Neural progenitor cell (in vitro differentiated cells): ENCODE data around the gene CCT2. TPM values are rescaled to one million over a fixed set of nuclear protein-coding genes. Genes with fewer than 3 reads are reported as not detected.
A peak's percentile ranks its signal among the peaks of the same experiment; 100 is the strongest.

Experiments used
- DNase-seq: peaks from one replicate; pipeline ENCODE4 v3.0.0-alpha.2; 2016; ENCODE audit warnings: low spot score
- H2AFZ ChIP-seq: fragments of 200-600 bp; sonication (generic); replicated peaks from 2 replicates; pipeline ENCODE4 v1.6.1; 2016; ENCODE audit warnings: antibody characterized with exemption
- H3F3A ChIP-seq: fragments of 200-600 bp; sonication (generic); 2 replicates; pipeline ENCODE4 v1.6.1; 2016; ENCODE audit warnings: antibody characterized with exemption, low read depth
- H3K27ac ChIP-seq: fragments of 200-600 bp; sonication (generic); 2 replicates; pipeline ENCODE4 v1.5.1; 2016; ENCODE audit warnings: mild to moderate bottlenecking
- H3K27me3 ChIP-seq: fragments of 200-600 bp; sonication (generic); 2 replicates; pipeline ENCODE4 v1.6.1; 2016; ENCODE audit warnings: mild to moderate bottlenecking, moderate library complexity
- H3K36me3 ChIP-seq: fragments of 200-600 bp; sonication (generic); 2 replicates; pipeline ENCODE4 v1.5.1; 2016
- H3K4me1 ChIP-seq: fragments of 200-600 bp; sonication (generic); 2 replicates; pipeline ENCODE4 v1.6.1; 2016; ENCODE audit warnings: mixed run types
- H3K4me2 ChIP-seq: fragments of 200-600 bp; sonication (generic); 2 replicates; pipeline ENCODE4 v1.6.1; 2016
- H3K4me3 ChIP-seq: fragments of 200-600 bp; sonication (generic); 2 replicates; pipeline ENCODE4 v1.5.1; 2016
- H3K79me2 ChIP-seq: fragments of 200-600 bp; sonication (generic); 2 replicates; pipeline ENCODE4 v1.6.1; 2016; ENCODE audit warnings: low read depth
- H3K9ac ChIP-seq: fragments of 200-600 bp; sonication (generic); 2 replicates; pipeline ENCODE4 v1.6.1; 2016
- H3K9me3 ChIP-seq: fragments of 200-600 bp; sonication (generic); 2 replicates; pipeline ENCODE4 v1.5.1; 2016; ENCODE audit warnings: low read depth
- H4K20me1 ChIP-seq: fragments of 200-600 bp; sonication (generic); 2 replicates; pipeline ENCODE4 v1.6.1; 2016; ENCODE audit warnings: low read depth
- H3K27ac Mint-ChIP-seq: 3 replicates; pipeline ENCODE4 v1.8.0; 2021; ENCODE audit warnings: mixed read lengths
- H3K27me3 Mint-ChIP-seq: 2 replicates; pipeline ENCODE4 v1.8.0; 2022; ENCODE audit warnings: low read depth, mild to moderate bottlenecking, inconsistent platforms, moderate library complexity, mixed read lengths; ENCODE audit not compliant: insufficient read depth
- H3K36me3 Mint-ChIP-seq: 3 replicates; pipeline ENCODE4 v1.8.0; 2021; ENCODE audit warnings: mixed read lengths
- H3K4me1 Mint-ChIP-seq: 3 replicates; pipeline ENCODE4 v1.8.0; 2021; ENCODE audit warnings: mixed read lengths
- H3K4me3 Mint-ChIP-seq: 3 replicates; pipeline ENCODE4 v1.8.0; 2021; ENCODE audit warnings: mild to moderate bottlenecking, moderate library complexity, mixed read lengths
- H3K9me3 Mint-ChIP-seq: 3 replicates; pipeline ENCODE4 v1.8.0; 2020; ENCODE audit warnings: mixed read lengths
- CTCF ChIP-seq: fragments of 200-600 bp; sonication (generic); IDR thresholded peaks from 2 replicates; pipeline ENCODE4 v1.5.1; 2017; ENCODE audit warnings: antibody characterized with exemption, mild to moderate bottlenecking
- EZH2 ChIP-seq: fragments of 200-600 bp; sonication (generic); IDR thresholded peaks from 2 replicates; pipeline ENCODE4 v1.6.1; 2017; ENCODE audit warnings: antibody characterized with exemption, mild to moderate bottlenecking, moderate library complexity
- EZH2phosphoT487 ChIP-seq: fragments of 200-600 bp; sonication (generic); IDR thresholded peaks from 2 replicates; pipeline ENCODE4 v1.6.1; 2017; ENCODE audit warnings: antibody characterized with exemption
- total RNA-seq: library from RNA; depleted of rRNA; stranded (reverse); fragments of >200 nt; gene quantifications from 2 replicates; pipeline ENCODE4 v1.2.3, GENCODE V29; 2015; ENCODE audit warnings: low replicate concordance

Gene CCT2
- total RNA-seq, 1 donor from 2014 or later: 516 TPM

- Histone ChIP-seq H3K4me3 (no peak overlapping the region), H4K20me1 (no peaks in the 10 kb centered on the region), H3K36me3 (peaks cover 5% of the 10 kb centered on the region), H3F3A (peaks cover 31% of the 10 kb centered on the region), H2AFZ (no peak overlapping the region), H3K27ac (no peak overlapping the region), H3K4me1 (no peaks in the 10 kb centered on the region), H3K4me2 (no peak overlapping the region), H3K9me3 (no peaks in the 10 kb centered on the region), H3K79me2 (no peaks in the 10 kb centered on the region), H3K27me3 (no peaks in the 10 kb centered on the region), H3K9ac (no peak overlapping the region)
- H3K27ac Mint-ChIP-seq: no peak overlapping the region
- DNase-seq: no peak
- no peak overlapping the region for H3K4me3 Mint-ChIP-seq
- TF ChIP-seq CTCF (no peak), EZH2 (no peak), EZH2phosphoT487 (no peak)
- peaks cover 12% of the 10 kb centered on the region for H3K36me3 Mint-ChIP-seq
- peaks cover 2% of the 10 kb centered on the region for H3K27me3 Mint-ChIP-seq
- H3K4me1 Mint-ChIP-seq: peaks cover 6% of the 10 kb centered on the region
- H3K9me3 Mint-ChIP-seq: no peaks in the 10 kb centered on the region
Measured at GRCh38 chr12:69578283-69578682, 7.0 kb upstream of the CCT2 start.

- Mint-ChIP-seq H3K9me3 (no peaks in the 10 kb centered on the region), H3K27me3 (peaks cover 2% of the 10 kb centered on the region), H3K4me3 (no peak overlapping the region), H3K4me1 (peaks cover 8% of the 10 kb centered on the region), H3K27ac (no peak overlapping the region), H3K36me3 (peaks cover 9% of the 10 kb centered on the region)
- no peaks in the 10 kb centered on the region for H4K20me1 ChIP-seq
- H3K27ac ChIP-seq: no peak overlapping the region
- no peak overlapping the region for H3K4me2 ChIP-seq
- TF ChIP-seq EZH2 (no peak), CTCF (no peak), EZH2phosphoT487 (no peak)
- no peaks in the 10 kb centered on the region for H3K4me1 ChIP-seq
- no peak overlapping the region for H2AFZ ChIP-seq
- H3K4me3 ChIP-seq: no peak overlapping the region
- DNase-seq: no peak
- peaks cover 39% of the 10 kb centered on the region for H3F3A ChIP-seq
- H3K9me3 ChIP-seq: no peaks in the 10 kb centered on the region
- no peaks in the 10 kb centered on the region for H3K27me3 ChIP-seq
- H3K36me3 ChIP-seq: no peaks in the 10 kb centered on the region
- no peak overlapping the region for H3K9ac ChIP-seq
- H3K79me2 ChIP-seq: no peaks in the 10 kb centered on the region
Measured at GRCh38 chr12:69579029-69579428, 6.2 kb upstream of the CCT2 start.

- H3K9me3 ChIP-seq: no peaks in the 10 kb centered on the region
- H3K27me3 ChIP-seq: no peaks in the 10 kb centered on the region
- H3K4me1 ChIP-seq: peaks cover 4% of the 10 kb centered on the region
- no peaks in the 10 kb centered on the region for H4K20me1 ChIP-seq
- no peaks in the 10 kb centered on the region for H3K36me3 ChIP-seq
- Mint-ChIP-seq H3K27me3 (no peaks in the 10 kb centered on the region), H3K36me3 (peaks cover 2% of the 10 kb centered on the region), H3K4me1 (peaks cover 11% of the 10 kb centered on the region), H3K4me3 (no peak overlapping the region), H3K27ac (peak overlapping the region; percentile 6), H3K9me3 (no peaks in the 10 kb centered on the region)
- no peaks in the 10 kb centered on the region for H3K79me2 ChIP-seq
- H2AFZ ChIP-seq: no peak overlapping the region
- no peak for TF ChIP-seq EZH2
- TF ChIP-seq CTCF: no peak
- TF ChIP-seq EZH2phosphoT487: no peak
- H3K4me2 ChIP-seq: no peak overlapping the region
- H3K9ac ChIP-seq: no peak overlapping the region
- no peak overlapping the region for H3K4me3 ChIP-seq
- H3F3A ChIP-seq: peaks cover 39% of the 10 kb centered on the region
- H3K27ac ChIP-seq: no peak overlapping the region
- no peak for DNase-seq
Measured at GRCh38 chr12:69580074-69580473, 5.2 kb upstream of the CCT2 start.
